ENCODE measurements around the gene MIPEP.

Gene MIPEP

GRCh38 chr13:23805122-23805521 is 84.1 kb downstream of the MIPEP start:
- DNase-seq = no peak

GRCh38 chr13:23804166-23804565 is 85.0 kb downstream of the MIPEP start:
- DNase-seq = no peak

GRCh38 chr13:23801141-23801540 is 88.1 kb downstream of the MIPEP start:
- DNase-seq = no peak

GRCh38 chr13:23799945-23800344 is 89.3 kb downstream of the MIPEP start:
- no peak for DNase-seq

- no peak for DNase-seq
Measured at GRCh38 chr13:23797276-23797903, 91.8 kb downstream of the MIPEP start.

- no peak for DNase-seq
Measured at GRCh38 chr13:23796551-23796950, 92.6 kb downstream of the MIPEP start.

- DNase-seq = no peak
Measured at GRCh38 chr13:23794267-23795161, 94.7 kb downstream of the MIPEP start.

- DNase-seq = no peak
Measured at GRCh38 chr13:23793711-23794110, 95.5 kb downstream of the MIPEP start.

GRCh38 chr13:23792680-23793079 is 96.5 kb downstream of the MIPEP start:
- no peak for DNase-seq

GRCh38 chr13:23790577-23791170 is 98.5 kb downstream of the MIPEP start:
- no peak for DNase-seq

GRCh38 chr13:23789576-23790346 is 99.4 kb downstream of the MIPEP start:
- DNase-seq = no peak

GRCh38 chr13:23788459-23788858 is 100.7 kb downstream of the MIPEP start:
- no peak for DNase-seq

- DNase-seq = no peak
Measured at GRCh38 chr13:23787464-23787863, 101.7 kb downstream of the MIPEP start.

- no peak for DNase-seq
Measured at GRCh38 chr13:23786607-23787006, 102.6 kb downstream of the MIPEP start.

GRCh38 chr13:23778879-23779278 is 110.3 kb downstream of the MIPEP start:
- DNase-seq = no peak

- no peak for DNase-seq
Measured at GRCh38 chr13:23778002-23778652, 111.1 kb downstream of the MIPEP start.

GRCh38 chr13:23777575-23777870 is 111.7 kb downstream of the MIPEP start:
- no peak for DNase-seq

GRCh38 chr13:23776698-23777574 is 112.3 kb downstream of the MIPEP start:
- DNase-seq = no peak

- DNase-seq = no peak
Measured at GRCh38 chr13:23772717-23773116, 116.5 kb downstream of the MIPEP start.

GRCh38 chr13:23771956-23772355 is 117.2 kb downstream of the MIPEP start:
- DNase-seq = no peak

GRCh38 chr13:23771552-23771951 is 117.6 kb downstream of the MIPEP start:
- DNase-seq = no peak

- no peak for DNase-seq
Measured at GRCh38 chr13:23770973-23771372, 118.2 kb downstream of the MIPEP start.
